HCT116 (cell line): ENCODE measurements around the gene FITM1.

Experiments
- CBX3 ChIP-seq: IDR thresholded peaks from 2 replicates; pipeline ENCODE4 v1.6.1; 2012; ENCODE audit warnings: low read depth
- CEBPB ChIP-seq: IDR thresholded peaks from 2 replicates; pipeline ENCODE4 v1.6.1; 2012; ENCODE audit warnings: low read depth
- CTCF ChIP-seq, 3 experiments: fragments of 200-600 bp in 1 of 3; sonication (generic) in 1 of 3; IDR thresholded peaks in 2 of 3; conservative IDR thresholded peaks in 1 of 3; 2 replicates each; pipeline ENCODE4 v1.5.1; 2012 to 2017; ENCODE audit warnings: low read depth in 2 of 3, low read length in 2 of 3, antibody characterized with exemption in 1 of 3, borderline replicate concordance in 1 of 3, control low read depth in 1 of 3, mild to moderate bottlenecking in 1 of 3, mixed read lengths in 1 of 3, mixed run types in 1 of 3, moderate library complexity in 1 of 3; ENCODE audit not compliant: insufficient read depth in 1 of 3
- EZH2 ChIP-seq: fragments of 200-600 bp; sonication (generic); IDR thresholded peaks from 2 replicates; pipeline ENCODE4 v1.6.1; 2017; ENCODE audit warnings: antibody characterized with exemption, mixed run types
- POLR2A ChIP-seq: IDR thresholded peaks from 2 replicates; pipeline ENCODE4 v1.7.0; 2011; ENCODE audit warnings: borderline replicate concordance; ENCODE audit not compliant: insufficient read depth, insufficient read length; ENCODE audit errors: extremely low read depth
- REST ChIP-seq: IDR thresholded peaks from 2 replicates; pipeline ENCODE4 v1.6.1; 2012; ENCODE audit warnings: low read depth
- YY1 ChIP-seq: IDR thresholded peaks from 2 replicates; pipeline ENCODE4 v1.6.1; 2011; ENCODE audit warnings: low read length, low read depth, moderate library complexity, mild to moderate bottlenecking; ENCODE audit not compliant: insufficient replicate concordance; ENCODE audit errors: extremely low read depth
- ZNF274 ChIP-seq: fragments of 200-500 bp; sonication (Bioruptor generic); IDR thresholded peaks from 2 replicates; pipeline ENCODE4 v1.6.1; 2014; ENCODE audit warnings: mild to moderate bottlenecking, low read depth, low read length, inconsistent platforms

GRCh38 chr14:24137529-24138395, 7.3 kb downstream of the FITM1 start:
- TF ChIP-seq CTCF (IDR thresholded peaks at IDR 0.05 in 2 of 3, conservative IDR thresholded peaks at IDR 0.05 in 1 of 3; ENCODE audit: borderline replicate concordance in 1 of 3, insufficient read depth in 1 of 3, low read depth in 2 of 3, low read length in 2 of 3) (no peak), EZH2 (no peak), REST (no peak), CBX3 (no peak), ZNF274 (no peak), YY1 (no peak), CEBPB (no peak), POLR2A (peak; percentile 34)
